Right lung (tissue), 5 donors: ENCODE data around the gene SFI1. TPM values are rescaled to one million over a fixed set of nuclear protein-coding genes. Genes with fewer than 3 reads are reported as not detected.
"Not testable (repeated sequence)": the region's sequence is repeated elsewhere in the genome, so short reads cannot be mapped to it uniquely, and the experiment has no call there.

Experiments
- DNase-seq, 2 donors: peaks; one replicate each; pipeline ENCODE4 v3.0.0-alpha.2; 2013
- polyA plus RNA-seq, 5 donors: library from polyadenylated mRNA; unstranded; fragments of 120-200 nt; gene quantifications; one replicate each; pipeline versions ENCODE4 v1.2.1 to v1.2.3, GENCODE V29; 2013; ENCODE audit warnings: inconsistent platforms in 1 of 5, low replicate concordance in 1 of 5; ENCODE audit not compliant: insufficient read length in 5 of 5, insufficient read depth in 1 of 5

The SFI1 gene
- polyA plus RNA-seq, 5 donors = 28.9 to 37.5 (median 30.5) TPM

DNA sequence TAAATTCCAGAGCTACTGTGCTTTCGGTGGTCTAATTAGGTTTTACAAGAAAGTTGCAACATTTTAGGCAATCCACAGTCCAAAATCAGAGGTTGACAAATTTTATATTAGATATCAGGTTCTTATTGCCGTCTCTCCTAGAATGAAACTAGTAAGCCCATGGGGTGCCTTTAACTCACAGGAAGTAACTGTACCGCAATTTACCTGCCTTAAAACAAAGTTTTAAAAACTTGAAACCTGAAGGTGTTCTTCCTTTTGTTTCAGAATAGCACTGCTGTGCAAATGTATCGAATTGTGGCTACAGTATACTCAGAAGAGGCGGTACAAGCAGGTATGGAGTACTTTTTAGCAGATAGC is 88.4 kb downstream of the SFI1 start:
- no peak for DNase-seq

DNA sequence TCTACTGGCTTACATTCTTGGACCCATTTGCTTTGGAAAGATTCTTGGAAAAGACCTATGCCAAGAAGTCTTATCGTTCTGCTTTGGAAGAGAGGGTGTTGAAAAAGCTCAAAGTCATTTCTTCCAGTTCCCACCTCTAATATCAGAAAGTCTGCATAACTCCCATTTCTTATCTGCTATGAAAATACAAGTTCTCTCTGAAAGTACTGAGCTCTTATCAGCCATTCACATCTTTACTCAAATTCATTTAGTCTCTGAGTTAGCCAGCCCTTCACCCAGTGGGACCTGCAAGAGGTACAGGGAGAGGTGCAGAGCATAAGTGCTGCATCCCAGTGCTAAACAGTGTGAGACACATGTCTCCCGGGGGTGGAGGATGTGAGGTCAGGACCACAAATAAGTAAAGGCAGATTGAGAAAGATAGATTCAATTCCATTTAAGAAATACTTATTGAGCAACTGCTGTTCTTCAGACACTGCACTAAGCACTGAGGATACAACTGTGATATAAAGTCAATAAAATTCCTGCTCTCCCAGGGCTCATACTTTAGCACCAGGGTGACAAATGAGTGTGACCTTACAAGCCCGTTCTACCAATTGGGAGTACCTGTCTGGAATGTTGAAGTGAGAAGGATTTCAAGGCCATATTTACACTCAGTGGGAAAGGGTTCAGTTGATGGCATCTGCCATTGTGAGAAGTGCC is 89.0 kb downstream of the SFI1 start:
- no peak for DNase-seq

DNA sequence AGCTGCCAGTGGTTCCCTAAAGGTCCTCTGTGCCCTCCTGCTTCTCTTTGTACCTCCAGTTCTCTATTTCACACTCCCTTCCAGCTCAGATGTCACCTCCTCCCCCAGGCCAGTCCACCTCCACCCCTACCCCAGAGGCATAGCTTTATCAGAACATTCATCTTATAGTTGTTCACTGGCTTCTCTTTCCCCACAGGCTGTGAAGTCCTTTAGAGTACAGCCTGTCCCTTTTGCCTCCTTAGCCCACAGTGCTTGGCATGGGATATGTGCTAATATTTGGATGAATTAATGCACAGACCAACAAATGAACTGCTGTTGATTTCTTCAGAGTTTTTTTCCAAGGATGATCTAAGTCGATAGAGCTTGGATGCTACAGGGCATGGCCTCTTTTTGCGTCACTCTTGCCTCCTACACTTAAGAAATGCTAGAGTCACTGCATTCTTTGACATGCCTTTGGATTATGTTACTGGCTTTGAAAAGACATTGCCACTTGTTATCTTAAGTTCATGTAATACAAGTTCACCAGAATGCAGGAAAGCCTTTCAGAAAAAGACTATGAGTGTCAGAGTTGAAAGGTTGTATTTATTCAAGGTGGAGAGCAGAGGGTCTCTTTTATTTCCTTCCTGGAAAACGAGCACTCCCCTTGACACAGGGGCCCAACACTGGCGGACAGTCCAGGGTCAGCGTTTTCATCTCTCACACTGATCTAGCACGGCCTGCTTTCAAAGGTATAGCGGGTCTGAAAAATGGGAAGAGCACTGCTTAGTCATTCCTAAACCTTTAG is 90.0 kb downstream of the SFI1 start:
- DNase-seq = no peak

DNA sequence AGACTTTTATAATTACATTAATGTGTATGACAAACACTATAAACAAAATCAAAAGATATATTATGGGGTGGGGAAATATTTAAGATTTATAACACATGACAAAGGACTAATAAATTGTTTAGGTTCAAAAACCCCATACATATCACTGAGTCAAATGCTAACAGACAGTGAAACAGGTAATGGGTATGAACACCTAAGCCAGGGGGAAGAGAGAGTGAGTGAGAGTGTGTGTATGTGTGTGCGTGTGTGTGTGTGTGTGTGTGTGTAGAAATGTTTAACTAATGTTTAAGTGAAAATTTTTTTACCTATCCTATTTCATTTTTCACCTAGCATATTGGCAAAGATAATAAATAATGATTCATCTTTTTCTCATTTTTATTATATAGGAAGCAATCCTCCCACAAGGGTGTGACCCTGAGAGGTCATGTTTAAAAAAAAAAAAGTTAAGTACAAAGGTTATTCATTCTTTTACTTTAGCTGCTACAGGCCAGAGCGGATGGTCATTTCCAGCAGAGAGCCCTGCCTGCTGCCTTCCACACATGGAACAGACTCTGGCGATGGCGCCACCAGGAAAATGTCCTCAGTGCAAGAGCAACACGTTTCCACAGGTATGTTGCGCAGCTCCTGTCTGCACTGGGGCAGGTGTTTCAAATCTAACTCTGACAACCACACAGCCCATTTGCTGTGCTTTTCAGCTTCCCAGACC is 92.8 kb downstream of the SFI1 start:
- DNase-seq = no peak

DNA sequence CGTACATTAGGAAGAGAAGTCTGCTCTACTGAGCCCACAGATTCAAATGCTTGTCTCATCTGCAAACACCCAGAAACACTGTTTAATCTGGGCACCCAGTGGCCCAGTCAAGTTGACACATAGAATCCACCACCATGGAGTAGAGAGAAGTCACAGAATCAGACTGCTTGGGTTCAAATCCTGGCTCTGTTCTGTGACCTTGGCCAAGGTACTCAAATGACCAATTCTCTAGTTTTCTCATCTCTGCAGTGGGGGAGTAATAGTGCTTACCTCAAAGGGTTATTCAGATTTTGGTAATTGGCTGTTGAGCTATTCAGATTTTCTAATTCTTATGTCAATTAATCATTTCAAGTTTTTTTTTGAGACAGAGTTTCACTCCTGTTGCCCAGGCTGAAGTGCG is 93.8 kb downstream of the SFI1 start:
- not testable (repeated sequence) for DNase-seq

DNA sequence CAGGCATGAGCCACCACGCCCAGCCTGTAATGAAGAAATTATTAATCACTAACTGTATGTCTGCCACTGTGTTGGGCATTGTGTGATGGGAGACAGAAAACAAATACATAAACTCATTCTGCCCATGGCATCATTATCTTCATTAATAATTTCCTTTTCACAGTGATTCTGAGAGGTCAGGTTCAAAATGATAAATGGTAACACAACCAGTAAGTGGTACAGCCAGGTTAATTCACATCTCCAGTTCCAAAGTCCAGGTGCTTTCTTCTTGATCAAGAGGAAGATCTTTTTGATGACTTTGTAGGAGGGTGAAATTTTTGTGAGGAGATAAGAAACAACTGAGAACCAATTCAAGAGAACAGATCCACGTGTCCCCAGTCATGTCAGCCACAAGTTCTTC is 98.9 kb downstream of the SFI1 start:
- no peak for DNase-seq

DNA sequence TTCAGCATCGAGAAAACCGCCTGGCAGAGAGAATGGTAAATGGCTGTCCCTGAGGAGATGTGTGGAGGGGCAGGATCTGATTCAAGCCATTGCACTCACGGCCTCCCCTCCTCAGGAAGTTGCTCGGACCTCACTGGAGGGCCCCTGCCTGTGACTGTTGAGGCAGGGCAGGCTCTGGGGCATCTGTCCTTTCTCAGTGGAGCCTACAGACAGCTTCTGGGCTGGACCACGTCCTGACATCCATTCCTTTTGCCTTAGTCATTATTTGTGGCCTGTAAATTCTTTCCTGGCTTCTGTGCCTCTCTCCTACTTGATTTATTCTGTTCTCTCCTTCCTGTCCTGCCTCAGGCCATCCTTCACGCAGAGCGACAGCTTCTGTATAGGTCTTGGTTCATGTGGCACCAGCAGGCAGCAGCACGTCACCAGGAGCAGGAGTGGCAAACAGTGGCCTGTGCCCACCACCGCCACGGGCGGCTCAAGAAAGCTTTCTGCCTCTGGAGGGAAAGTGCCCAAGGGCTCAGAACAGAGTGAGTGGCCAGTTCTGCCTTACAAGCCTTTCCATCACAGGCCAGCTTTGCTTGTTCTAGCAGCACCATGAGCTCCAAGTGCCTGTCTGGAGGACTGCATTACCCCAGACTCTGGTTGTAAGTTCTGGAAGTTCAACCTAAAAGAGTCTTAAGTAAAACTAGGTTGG is 106.1 kb downstream of the SFI1 start:
- no peak for DNase-seq

DNA sequence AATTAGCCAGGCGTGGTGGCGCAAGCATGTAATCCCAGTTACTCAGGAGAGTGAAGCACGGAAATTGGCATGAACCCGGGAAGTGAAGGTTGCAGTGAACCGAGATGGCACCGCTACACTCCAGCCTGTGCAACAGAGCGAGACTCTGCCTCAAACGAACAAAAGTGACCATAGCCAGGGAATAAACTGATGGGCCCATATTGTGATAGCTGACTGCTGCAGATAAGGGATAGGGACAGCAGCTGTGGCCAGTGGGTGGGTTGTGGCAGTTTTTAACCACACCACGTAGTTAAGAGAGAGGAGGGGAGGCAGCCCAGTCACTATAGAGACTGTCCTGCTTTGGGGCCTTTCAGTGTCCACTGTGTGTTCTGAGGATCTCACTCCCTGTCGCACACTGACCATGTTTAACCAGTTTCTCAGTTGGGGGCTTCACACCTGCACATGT is 106.8 kb downstream of the SFI1 start:
- DNase-seq = no peak

DNA sequence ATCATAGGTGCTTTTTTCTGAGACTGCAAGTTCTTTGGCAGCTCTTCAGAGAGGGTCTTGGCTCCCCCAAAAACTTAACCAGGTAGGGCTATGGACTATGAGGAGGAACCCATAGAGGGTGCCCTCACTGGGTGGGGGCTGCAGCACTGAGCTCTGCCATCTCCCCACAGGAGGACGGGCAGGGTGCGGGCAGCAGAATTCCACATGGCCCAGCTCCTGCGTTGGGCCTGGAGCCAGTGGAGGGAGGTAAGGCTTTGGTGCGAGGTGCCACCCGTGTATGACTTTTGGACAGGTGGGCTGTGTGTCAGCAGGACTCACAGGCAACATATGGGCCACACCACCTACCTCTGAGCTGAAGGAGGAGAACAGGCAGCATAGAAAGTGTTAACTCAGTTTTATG is 107.2 kb downstream of the SFI1 start:
- DNase-seq = no peak

DNA sequence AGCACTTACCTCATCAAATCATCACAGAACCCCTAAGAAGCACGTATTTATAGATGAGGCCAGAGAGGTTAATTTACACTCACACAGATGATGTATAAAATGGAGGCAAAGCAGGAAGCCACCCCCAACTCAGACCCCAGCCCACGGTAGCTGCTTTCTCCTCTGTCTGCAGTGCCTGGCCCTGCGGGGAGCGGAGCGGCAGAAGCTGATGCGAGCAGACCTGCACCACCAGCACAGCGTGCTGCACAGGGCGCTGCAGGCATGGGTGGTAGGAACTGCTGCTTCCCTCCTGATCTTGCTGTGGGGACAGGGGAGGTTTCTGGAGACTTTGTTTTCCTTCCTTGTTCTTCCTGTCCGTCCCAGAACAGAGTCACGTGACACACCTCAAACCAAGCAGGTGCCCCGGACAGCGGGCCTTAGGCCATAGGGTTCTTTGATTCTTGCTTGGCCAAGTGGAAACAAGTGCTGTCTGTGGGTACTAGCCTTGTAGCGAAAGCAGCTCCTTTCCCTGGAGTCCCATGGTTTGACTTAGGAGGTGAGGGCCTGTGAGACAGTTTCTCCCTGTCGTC is 107.9 kb downstream of the SFI1 start:
- no peak for DNase-seq

DNA sequence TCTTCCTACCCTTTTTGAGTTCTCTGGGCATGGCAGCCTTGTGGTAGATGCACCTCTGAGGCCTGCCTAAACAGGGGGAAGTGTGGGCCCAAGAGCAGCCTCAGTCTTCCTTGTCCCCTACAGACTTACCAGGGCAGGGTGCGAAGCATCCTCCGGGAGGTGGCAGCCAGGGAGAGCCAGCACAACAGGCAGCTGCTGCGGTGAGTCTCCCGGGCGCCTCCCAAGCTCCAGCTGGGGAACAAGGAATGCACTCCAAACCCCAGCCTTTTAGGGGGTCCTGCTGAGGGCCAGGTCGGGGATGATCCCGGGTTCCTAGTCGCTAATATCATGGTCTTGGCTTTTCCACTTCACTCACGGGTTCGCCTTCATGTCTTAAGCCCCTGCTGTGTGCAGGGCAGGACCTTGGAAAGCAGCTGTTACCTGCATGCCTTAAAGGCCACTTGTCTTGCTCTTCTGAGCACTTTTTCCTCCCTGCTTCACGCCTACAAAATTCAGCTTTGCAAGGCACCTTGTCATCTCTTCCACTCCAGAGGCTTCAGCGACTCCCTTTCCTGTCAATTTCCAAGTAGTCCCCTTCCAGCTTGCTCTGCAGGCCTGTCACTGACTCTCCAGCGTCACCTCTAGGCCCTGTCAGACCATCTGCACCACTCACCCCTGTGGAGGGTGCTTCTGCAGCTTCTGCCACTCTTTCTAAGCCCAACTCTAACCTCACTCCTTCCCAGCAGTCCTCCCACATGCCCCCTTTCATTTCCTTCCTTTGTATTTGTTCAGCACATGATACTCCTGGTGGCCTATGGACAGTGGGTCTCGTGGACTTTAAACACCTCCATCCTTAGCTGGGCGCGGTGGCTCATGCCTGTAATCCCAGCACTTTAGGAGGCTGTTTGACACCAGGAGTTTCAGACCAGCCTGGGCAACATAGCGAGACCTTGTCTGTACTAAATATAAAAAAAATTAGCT is 108.7 kb downstream of the SFI1 start:
- DNase-seq = no peak

DNA sequence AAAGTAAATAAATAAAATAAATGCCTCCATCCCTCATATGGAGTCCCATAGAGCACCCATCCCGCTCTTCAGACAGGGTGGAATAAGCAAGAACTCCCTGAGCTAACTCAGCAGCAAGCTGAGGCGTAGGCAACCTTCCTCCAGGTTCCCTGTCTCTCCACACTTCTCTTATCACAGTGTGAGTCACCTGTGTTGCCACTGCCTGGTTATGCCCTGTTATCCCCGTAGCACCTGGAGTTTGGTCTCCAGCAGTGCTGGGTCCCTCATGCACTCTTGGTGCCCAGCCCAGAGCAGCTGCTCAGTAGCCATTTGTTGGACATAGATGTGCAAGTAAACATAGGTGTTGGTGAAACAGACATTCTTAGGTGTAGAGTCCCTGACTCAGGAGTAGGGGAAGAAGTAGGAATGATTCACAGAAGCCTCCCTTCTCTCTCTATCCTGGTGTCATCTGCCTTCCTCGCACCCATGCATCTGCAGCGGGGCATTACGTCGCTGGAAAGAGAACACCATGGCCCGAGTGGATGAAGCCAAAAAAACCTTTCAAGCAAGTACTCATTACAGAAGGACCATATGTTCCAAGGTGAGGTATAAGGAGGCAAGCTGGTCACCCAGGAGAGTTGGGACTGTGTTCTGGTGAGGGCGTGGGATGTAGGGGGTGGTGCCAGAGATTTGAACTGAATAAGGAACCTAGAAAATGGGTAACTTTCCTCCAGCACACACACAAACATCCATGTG is 109.7 kb downstream of the SFI1 start:
- no peak for DNase-seq

DNA sequence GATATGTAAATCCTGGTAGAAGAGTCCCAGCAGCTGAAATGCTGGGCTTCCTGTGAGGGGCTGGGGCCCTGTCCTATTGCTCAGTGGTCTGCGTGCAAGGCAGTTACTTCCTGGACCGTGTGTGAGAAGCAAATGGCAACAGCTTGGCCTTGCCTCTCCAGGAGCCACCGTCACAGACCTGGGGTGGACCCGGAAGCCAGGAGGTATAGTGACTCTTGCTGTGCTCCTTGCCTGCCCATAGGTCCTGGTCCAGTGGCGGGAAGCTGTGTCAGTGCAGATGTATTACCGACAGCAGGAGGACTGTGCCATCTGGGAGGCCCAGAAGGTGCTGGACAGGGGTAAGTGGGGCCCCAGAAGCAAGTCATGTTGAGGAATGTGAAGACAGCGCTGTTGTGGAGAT is 111.4 kb downstream of the SFI1 start:
- DNase-seq = no peak

DNA sequence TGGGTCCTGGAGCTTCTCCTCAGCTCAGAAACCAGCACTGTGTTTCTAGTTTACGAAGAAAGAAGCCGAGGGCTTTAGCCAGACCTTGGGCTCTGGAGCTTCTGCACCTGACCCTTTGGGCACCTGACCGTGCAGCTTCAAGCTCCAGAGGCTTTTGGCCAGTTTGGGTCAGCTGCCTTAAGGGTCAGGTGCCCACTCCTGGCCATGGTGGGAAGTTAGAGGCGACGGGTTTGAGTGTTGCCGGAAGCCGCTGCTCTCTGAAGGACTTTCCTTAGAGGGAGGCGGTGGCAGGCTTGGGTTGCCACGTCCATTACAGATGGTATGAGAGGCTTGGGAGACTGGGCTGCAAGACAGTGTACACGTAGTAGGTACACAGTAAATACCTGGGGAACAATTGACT is 113.4 kb downstream of the SFI1 start:
- DNase-seq = no peak

DNA sequence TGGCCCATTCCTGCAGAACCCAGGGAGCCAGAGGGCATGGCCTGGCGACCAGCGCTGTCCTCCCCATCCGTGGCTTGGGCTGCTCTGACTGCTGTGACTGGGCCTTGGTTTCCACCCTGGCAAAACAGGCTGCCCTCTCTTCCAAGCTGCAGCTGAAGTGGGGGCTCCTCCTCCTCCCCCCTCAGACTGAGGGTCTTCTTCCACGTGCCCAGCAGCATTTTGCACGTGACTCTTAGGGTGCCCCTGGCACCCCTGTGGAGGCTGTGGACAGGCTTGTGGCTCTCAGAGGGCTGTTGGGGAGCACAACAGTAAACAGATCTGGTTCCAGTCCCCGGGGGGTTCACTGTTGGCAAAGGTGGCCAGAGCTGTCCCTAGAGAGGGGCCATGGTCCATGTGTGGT is 114.3 kb downstream of the SFI1 start:
- no peak for DNase-seq

DNA sequence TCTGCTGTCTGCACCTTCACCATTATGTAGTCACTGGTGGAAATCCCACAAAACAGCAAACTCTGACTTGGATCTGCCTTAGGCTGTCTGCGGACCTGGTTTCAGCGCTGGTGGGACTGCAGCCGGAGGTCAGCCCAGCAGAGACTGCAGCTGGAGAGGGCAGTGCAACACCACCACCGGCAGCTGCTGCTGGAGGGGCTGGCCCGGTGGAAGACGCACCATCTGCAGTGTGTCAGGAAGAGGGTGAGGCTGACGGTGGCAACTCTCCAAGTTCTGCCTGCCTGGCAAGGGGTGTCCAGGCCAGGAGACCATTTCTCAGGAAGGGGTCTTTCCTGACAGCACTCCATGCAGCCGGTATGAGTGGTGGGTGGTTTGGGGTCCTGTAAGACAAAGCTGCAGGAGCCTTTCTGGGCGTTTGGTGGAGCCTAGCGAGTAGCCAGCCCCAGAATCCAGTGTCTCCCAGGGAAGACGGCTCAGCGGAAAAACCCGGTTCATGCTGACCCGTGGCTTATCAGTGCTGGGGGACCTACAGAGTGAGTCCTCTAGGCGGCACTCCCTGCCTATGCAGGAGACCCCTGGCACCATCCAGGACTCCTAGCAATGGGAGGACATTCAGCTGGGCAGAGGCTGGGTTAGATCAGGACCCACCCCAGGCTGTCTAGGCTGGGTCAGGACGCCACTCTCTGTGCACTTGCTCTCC is 114.9 kb downstream of the SFI1 start:
- peak; percentile 29 to 51 for DNase-seq

DNA sequence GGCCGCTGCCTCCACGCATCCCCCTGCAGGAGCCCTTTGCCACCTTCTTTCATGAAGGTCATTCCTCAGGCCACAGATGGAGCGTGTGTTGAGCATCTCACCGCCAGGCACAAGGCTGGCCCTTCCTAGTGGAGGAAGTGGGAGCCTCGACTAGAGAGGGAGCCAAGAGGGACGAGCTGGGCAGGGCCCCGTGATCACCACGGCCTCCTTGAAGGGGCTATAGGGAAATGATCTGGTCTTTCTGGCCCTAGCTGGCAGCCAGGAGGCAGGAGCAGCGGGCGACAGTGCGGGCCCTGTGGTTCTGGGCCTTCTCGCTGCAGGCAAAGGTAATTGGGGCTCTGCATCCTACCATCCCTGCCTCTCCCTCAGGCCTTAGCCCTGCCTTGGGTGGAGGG is 116.6 kb downstream of the SFI1 start:
- DNase-seq = no peak

DNA sequence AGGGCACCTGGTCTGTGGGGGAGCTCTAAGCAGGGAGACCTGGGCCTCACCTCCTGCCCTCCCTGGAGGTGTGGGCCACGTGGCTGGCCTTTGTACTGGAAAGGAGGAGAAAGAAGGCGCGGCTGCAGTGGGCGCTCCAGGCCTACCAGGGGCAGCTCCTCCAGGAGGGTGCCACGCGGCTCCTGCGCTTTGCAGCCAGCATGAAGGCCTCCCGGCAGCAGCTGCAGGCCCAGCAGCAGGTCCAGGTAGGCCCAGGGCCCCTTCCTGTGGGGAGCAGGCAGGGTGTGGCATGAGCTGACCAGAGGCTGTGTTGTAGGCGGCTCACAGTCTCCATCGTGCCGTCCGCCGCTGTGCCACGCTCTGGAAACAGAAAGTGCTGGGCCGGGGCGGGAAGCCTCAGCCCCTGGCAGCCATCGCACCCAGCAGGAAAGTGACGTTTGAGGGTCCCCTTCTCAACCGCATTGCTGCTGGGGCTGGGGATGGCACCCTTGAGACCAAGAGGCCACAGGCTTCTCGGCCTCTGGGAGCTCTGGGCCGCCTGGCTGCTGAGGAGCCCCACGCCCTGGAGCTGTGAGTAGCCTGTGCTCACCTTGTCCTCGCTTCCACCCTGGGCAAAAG is 117.1 kb downstream of the SFI1 start:
- no peak for DNase-seq

DNA sequence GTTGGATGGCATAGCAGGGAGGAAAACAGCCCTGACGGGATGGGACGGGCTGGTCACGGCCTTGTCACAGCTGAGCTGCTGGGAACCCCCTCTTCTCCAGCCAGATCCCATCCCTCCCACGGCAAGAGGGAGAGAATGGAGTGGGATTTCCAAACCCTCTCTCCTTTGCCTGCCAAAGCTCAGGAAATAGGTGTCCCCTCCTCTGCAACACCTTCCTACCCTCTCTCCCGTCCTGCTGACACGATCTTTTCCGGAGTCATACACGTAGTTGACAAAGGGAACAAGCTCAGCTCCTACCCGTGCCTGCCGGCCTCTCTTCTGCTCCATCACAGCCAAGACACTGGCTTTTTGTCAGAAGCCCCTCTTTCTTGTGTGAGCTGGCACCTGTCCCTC is 117.6 kb downstream of the SFI1 start:
- no peak for DNase-seq
